SK-N-MC (cell line): Measurements from ENCODE around the gene LBX2.

Experiments used
- EZH2 ChIP-seq: fragments of 200-600 bp; sonication (generic); IDR thresholded peaks from one replicate; pipeline ENCODE4 v1.6.1; 2017; ENCODE audit warnings: antibody characterized with exemption
- FOXP2 ChIP-seq: optimal IDR thresholded peaks from 2 replicates; pipeline ENCODE3; 2011; ENCODE audit warnings: mild to moderate bottlenecking, moderate library complexity; ENCODE audit not compliant: insufficient read depth; ENCODE audit errors: extremely low read length, control extremely low read depth
- POLR2AphosphoS5 ChIP-seq: IDR thresholded peaks from 2 replicates; pipeline ENCODE4 v1.6.1; 2012; ENCODE audit warnings: mild to moderate bottlenecking, low read depth, low read length, borderline replicate concordance

DNA sequence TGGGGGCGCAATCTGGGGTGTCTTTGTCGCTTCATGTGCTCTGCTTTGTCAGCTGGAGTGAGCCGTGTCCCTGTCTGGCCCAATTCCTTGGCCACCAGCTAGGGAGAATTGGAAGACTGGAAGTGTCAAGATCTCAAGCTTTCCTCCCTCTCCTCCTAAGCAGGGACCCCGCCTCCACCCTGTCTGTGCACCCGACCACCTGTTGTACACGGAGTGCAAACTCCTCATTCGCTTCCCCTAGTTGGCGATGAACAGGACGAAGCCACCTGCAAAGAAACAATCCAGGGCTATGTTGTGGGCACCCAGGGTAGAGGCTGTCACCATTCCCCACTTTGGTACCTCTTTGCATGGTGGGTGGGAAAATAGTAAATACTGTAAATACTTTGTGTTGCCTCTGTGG, 28.3 kb upstream of the LBX2 start:
- no peak for TF ChIP-seq POLR2AphosphoS5
- TF ChIP-seq EZH2 = no peak
- no peak for TF ChIP-seq FOXP2
